Measurements from ENCODE around the gene ZBTB32. TPM values are rescaled to one million over a fixed set of nuclear protein-coding genes. Genes with fewer than 3 reads are reported as not detected.

ZBTB32 gene
- total and polyA plus RNA-seq, 2 of the 8 experiments (the other 6 are each of a cell fraction or from before 2014, with no cell fraction given), result 0.11 to 0.50 TPM

GRCh38 chr19:35673121-35673804, 31.1 kb upstream of the ZBTB32 start (continued):
- TF ChIP-seq USF2 (IDR thresholded peaks at IDR 0.05; ENCODE audit: low read length), result no peak
- TF ChIP-seq, protein P1, sequence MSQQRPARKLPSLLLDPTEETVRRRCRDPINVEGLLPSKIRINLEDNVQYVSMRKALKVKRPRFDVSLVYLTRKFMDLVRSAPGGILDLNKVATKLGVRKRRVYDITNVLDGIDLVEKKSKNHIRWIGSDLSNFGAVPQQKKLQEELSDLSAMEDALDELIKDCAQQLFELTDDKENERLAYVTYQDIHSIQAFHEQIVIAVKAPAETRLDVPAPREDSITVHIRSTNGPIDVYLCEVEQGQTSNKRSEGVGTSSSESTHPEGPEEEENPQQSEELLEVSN (IDR thresholded peaks at IDR 0.05), result 0 out of 2 replicates have a peak, but pooled peaks have one; percentile 9
- no peak for TF ChIP-seq TBP (IDR thresholded peaks at IDR 0.05; ENCODE audit: low read depth, low read length)
